ENCODE data around the gene IRF1. TPM values are rescaled to one million over a fixed set of nuclear protein-coding genes. Genes with fewer than 3 reads are reported as not detected.

The IRF1 gene
- total RNA-seq, 1 experiment from 2014 or later = 30.1 TPM

- no peak for TF ChIP-seq ZBTB33 (IDR thresholded peaks at IDR 0.05; ENCODE audit: extremely low read depth, insufficient replicate concordance, low read length)
- no peak for TF ChIP-seq CTCF (IDR thresholded peaks at IDR 0.05 in 2 of 3, conservative IDR thresholded peaks at IDR 0.05 in 1 of 3; ENCODE audit: borderline replicate concordance in 1 of 3, insufficient read depth in 1 of 3, low read depth in 2 of 3, low read length in 2 of 3)
- TF ChIP-seq SIN3A (IDR thresholded peaks at IDR 0.05; ENCODE audit: low read depth) = no peak
- no peak for TF ChIP-seq ATF3 (IDR thresholded peaks at IDR 0.05)
- TF ChIP-seq CEBPB (IDR thresholded peaks at IDR 0.05; ENCODE audit: low read depth) = no peak
- TF ChIP-seq EZH2 (IDR thresholded peaks at IDR 0.05) = no peak
Measured at GRCh38 chr5:132479111-132479951, 11.2 kb downstream of the IRF1 start (continued).

GRCh38 chr5:132478366-132478871 is 12.2 kb downstream of the IRF1 start:
- Histone ChIP-seq H3K4me3 (replicated peaks in 1 of 2; ENCODE audit: low read depth in 1 of 2, low read length in 2 of 2) (no peak overlapping the region), H2AFZ (ENCODE audit: low read depth, low read length, poor library complexity, severe bottlenecking) (no peak overlapping the region), H3K4me2 (ENCODE audit: low read length) (no peak overlapping the region), H3K27me3 (ENCODE audit: insufficient read depth, low read length) (no peaks in the 10 kb centered on the region), H3K36me3 (ENCODE audit: control insufficient read depth in 1 of 2, insufficient read depth in 2 of 2, low read length in 2 of 2) (peaks cover 4 to 5% of the 10 kb centered on the region in 2 experiments; a peak in 2 of 4 replicates), H3K9ac (ENCODE audit: low read length) (no peak overlapping the region), H3K27ac (ENCODE audit: low read depth, low read length) (no peak overlapping the region), H3K79me2 (ENCODE audit: insufficient read depth, low read length) (no peaks in the 10 kb centered on the region), H3K9me2 (ENCODE audit: insufficient read depth) (no peaks in the 10 kb centered on the region), H4K20me1 (ENCODE audit: insufficient read depth) (no peaks in the 10 kb centered on the region), H3K4me1 (ENCODE audit: control insufficient read depth in 1 of 2, insufficient read depth in 2 of 2, low read length in 2 of 2) (no peaks in the 10 kb centered on the region; a peak in 1 of 4 replicates), H3K9me3 (ENCODE audit: control insufficient read depth in 1 of 2, insufficient read depth in 1 of 2, low read depth in 1 of 2, low read length in 2 of 2) (no peaks in the 10 kb centered on the region)
- no TSS peak for BruUV-seq (replicated peaks)
- ChIA-PET RAD21 (ENCODE audit: low non-redundant PET in 1 of 2, low total read pairs in 2 of 2, uncharacterized antibody in 2 of 2, unreplicated experiment in 2 of 2) (no interaction called here), POLR2A (interaction anchor here (1.5 to 4.2 kb wide), 3 partner anchors 10 to 67 kb away, joined by 3 to 33 read pairs (median 4); partner anchors contain the start of gene IRF1), CTCF (interaction anchor here (1.5 to 2.2 kb wide), 2 partner anchors 12 to 51 kb away, joined by 3 to 8 read pairs; partner anchors contain the start of gene IRF1)
- intact Hi-C loops (cut with micrococcal nuclease) = no loop called here
- no peak for ATAC-seq
- DNase-seq (ENCODE audit: low read depth, low spot score) = no peak
- TF ChIP-seq ATF3 (IDR thresholded peaks at IDR 0.05) (no peak), FOSL1 (IDR thresholded peaks at IDR 0.05; ENCODE audit: low read depth) (no peak), POLR2A (IDR thresholded peaks at IDR 0.05; ENCODE audit: borderline replicate concordance, extremely low read depth, insufficient read depth, insufficient read length) (no peak), ZBTB33 (IDR thresholded peaks at IDR 0.05; ENCODE audit: extremely low read depth, insufficient replicate concordance, low read length) (no peak), ZNF274 (IDR thresholded peaks at IDR 0.05; ENCODE audit: low read depth, low read length) (no peak), REST (IDR thresholded peaks at IDR 0.05; ENCODE audit: low read depth) (no peak), CEBPB (IDR thresholded peaks at IDR 0.05; ENCODE audit: low read depth) (no peak)

All from HCT116 (cell line).